AG04449 (cell line): ENCODE results near the gene DNM3.
A peak's percentile ranks its signal among the peaks of the same experiment; 100 is the strongest.

Experiments
- CTCF ChIA-PET: fragments of 350-600 bp; formaldehyde crosslinking; extraction: SDS; loops from one replicate; lab custom pipeline; 2021; ENCODE audit warnings: antibody characterized with exemption; lab: Yijun Ruan, JAX
- POLR2A ChIA-PET: fragments of 400-600, 350-600 bp; formaldehyde crosslinking; extraction: SDS; loops from one replicate; lab custom pipeline; 2020; ENCODE audit warnings: antibody characterized with exemption, inconsistent platforms; lab: Yijun Ruan, JAX
- DNase-seq: peaks from one replicate; pipeline ENCODE4 v3.0.0-alpha.2; 2010; ENCODE audit warnings: low read depth, low spot score
- H3K4me3 ChIP-seq: 2 replicates; pipeline ENCODE4 v1.5.1; 2011; ENCODE audit warnings: low read depth, mild to moderate bottlenecking, control low read depth, low read length
- TF ChIP-seq, protein P1 (sequence below): IDR thresholded peaks from one replicate; pipeline ENCODE4 v1.5.1; 2011; ENCODE audit warnings: mild to moderate bottlenecking, moderate library complexity, low read length, control low read depth, inconsistent platforms; ENCODE audit not compliant: insufficient read depth; ENCODE audit errors: missing control alignments

The DNM3 gene

GRCh38 chr1:171935664-171936063, 94.4 kb downstream of the DNM3 start:
- ChIA-PET POLR2A (no interaction called here), CTCF (no interaction called here)
- TF ChIP-seq, protein P1, sequence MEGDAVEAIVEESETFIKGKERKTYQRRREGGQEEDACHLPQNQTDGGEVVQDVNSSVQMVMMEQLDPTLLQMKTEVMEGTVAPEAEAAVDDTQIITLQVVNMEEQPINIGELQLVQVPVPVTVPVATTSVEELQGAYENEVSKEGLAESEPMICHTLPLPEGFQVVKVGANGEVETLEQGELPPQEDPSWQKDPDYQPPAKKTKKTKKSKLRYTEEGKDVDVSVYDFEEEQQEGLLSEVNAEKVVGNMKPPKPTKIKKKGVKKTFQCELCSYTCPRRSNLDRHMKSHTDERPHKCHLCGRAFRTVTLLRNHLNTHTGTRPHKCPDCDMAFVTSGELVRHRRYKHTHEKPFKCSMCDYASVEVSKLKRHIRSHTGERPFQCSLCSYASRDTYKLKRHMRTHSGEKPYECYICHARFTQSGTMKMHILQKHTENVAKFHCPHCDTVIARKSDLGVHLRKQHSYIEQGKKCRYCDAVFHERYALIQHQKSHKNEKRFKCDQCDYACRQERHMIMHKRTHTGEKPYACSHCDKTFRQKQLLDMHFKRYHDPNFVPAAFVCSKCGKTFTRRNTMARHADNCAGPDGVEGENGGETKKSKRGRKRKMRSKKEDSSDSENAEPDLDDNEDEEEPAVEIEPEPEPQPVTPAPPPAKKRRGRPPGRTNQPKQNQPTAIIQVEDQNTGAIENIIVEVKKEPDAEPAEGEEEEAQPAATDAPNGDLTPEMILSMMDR = no peak
- no peak for DNase-seq
- no peak overlapping the region for H3K4me3 ChIP-seq

DNA sequence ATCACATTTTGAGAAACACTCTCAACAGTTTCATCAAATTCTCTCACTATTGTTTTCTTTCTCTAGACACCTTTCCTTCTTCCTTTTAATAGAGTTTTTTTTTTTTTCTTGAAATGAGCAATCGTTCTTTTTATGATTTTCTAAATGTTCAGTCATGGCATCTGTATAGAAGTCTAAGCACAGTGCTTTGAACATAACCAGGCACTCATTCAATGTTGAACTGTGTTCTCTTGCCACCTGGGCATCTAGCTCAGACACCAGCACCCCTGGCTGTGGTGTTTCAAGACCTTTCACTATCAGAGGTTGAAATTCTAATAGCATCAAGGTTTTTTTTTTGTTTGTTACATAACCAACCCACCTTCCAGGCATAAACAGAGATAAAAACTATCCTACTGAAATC, 96.6 kb downstream of the DNM3 start:
- TF ChIP-seq, protein P1 = no peak
- no peak overlapping the region for H3K4me3 ChIP-seq
- no peak for DNase-seq
- POLR2A ChIA-PET = no interaction called here
- CTCF ChIA-PET = interaction anchor here (0.7 kb wide), 1 partner anchor 136 kb away, joined by 4 read pairs; no protein-coding TSS in a partner anchor

GRCh38 chr1:171939740-171940139, 98.4 kb downstream of the DNM3 start:
- TF ChIP-seq, protein P1 = no peak
- POLR2A ChIA-PET = no interaction called here
- CTCF ChIA-PET = no interaction called here
- no peak overlapping the region for H3K4me3 ChIP-seq
- DNase-seq = no peak

DNA sequence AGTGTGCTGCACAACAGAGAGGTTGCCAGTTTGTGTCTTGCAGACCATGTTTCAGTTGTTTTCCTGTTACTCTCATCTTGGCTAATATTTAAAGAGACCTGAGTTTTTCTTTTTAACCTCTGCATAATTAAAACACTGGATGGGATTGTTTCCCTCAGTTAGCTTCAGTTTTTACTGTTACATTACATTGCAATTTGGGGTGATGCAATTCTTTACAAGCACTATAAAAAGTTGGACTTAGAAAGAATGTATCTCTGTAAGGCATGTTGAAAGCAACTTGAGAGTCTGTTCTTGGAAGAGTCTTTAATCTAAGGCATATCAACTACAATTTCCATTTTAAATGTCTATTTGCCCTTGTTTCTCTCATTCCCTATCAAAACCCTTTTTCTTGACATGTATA, 99.1 kb downstream of the DNM3 start:
- no peak overlapping the region for H3K4me3 ChIP-seq
- CTCF ChIA-PET = no interaction called here
- DNase-seq = peak; percentile 4
- POLR2A ChIA-PET = no interaction called here
- TF ChIP-seq, protein P1 = no peak

GRCh38 chr1:171941920-171942319, 100.6 kb downstream of the DNM3 start:
- DNase-seq = no peak
- TF ChIP-seq, protein P1 = no peak
- POLR2A ChIA-PET = no interaction called here
- no peak overlapping the region for H3K4me3 ChIP-seq
- CTCF ChIA-PET = no interaction called here

DNA sequence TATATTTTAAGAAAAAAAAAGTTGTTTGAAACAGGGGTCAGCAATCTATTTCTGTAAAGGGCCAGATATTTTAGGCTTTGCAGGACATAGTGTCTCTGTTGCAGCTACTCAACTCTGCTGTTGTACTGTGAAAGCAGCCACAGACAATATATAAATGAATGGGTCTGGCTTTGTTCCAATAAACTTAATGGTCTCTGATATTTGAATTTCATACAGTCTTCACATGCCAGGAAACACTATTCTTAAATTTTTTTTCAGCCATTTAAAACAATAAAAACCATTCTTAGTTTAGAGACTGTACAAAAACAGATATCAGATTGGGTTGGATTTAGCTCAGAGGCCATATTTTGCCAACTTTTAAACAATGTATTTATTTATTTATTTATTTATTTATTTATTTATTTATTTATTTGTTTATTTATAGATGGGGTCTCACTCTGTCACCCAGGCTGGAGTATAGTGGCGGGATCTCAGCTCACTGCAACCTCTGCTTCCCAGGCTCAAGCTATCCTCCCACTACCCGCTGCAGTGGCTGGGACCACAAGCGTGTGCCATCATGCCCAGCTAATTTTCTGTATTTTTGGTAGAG, 102.8 kb downstream of the DNM3 start:
- ChIA-PET CTCF (interaction anchor here (1.4 kb wide), 1 partner anchor 299 kb away, joined by 3 read pairs; no protein-coding TSS in a partner anchor), POLR2A (no interaction called here)

More for the DNA sequence above, 102.8 kb downstream of the DNM3 start:
- TF ChIP-seq, protein P1 = no peak
- no peak overlapping the region for H3K4me3 ChIP-seq
- no peak for DNase-seq
